Measurements from ENCODE around the gene CDH19. TPM values are rescaled to one million over a fixed set of nuclear protein-coding genes. Genes with fewer than 3 reads are reported as not detected.
A peak's percentile ranks its signal among the peaks of the same experiment; 100 is the strongest.

CDH19 gene
- total RNA-seq, 1 donor from 2014 or later: not detected

GRCh38 chr18:66523219-66523991 lies 80.5 kb downstream of the CDH19 start:
- DNase-seq (ENCODE audit: low read depth): no peak
- no peak overlapping the region for H3K4me3 ChIP-seq (ENCODE audit: low read depth, low read length)

DNA sequence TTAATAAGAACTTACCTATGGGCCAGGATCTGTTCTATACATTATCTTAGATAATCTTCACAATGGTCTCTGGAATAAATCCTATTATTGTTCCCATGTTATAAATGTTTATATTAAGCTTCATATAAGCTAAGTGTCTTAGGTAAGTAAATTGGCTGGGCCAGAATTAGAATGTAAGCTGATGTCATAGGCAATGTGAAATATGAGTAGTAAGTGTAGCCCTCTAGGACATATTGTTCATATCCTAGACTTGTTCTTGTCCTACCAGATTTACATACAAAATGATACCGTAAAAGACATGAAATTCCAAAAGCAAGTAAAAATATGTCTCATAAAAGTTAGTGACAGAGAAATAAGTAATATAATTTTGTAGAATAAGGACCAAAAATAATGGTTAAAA lies 89.9 kb downstream of the CDH19 start:
- no peak overlapping the region for H3K4me3 ChIP-seq (ENCODE audit: low read depth, low read length)
- TF ChIP-seq CTCF (conservative IDR thresholded peaks at IDR 0.05; ENCODE audit: low read depth, low read length): no peak
- DNase-seq (ENCODE audit: low read depth): no peak

More at GRCh38 chr18:66523219-66523991, 80.5 kb downstream of the CDH19 start:
- no peak for TF ChIP-seq CTCF (conservative IDR thresholded peaks at IDR 0.05; ENCODE audit: low read depth, low read length)

DNA sequence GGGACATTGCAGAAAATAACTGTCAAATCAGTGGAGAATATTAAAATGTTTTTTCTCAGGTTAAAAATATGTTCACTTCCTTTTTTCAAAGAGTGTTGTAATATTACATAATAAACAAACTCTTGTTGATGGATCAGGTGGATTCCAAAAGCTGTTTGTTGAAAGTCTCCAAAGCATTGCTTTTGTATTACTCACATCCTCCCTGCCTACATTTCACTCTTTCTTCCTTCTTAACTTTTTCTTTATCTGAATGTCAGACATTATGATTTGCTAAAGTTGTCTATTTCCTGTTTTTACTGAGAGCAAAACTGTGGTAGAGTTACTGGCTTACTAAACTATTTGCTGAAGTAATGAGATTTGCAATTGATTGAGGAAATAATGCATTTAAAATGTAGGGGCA lies 92.1 kb downstream of the CDH19 start:
- no peak for TF ChIP-seq CTCF (conservative IDR thresholded peaks at IDR 0.05; ENCODE audit: low read depth, low read length)
- H3K4me3 ChIP-seq (ENCODE audit: low read depth, low read length): no peak overlapping the region
- DNase-seq (ENCODE audit: low read depth): peak; percentile 52

- no peak for TF ChIP-seq CTCF (conservative IDR thresholded peaks at IDR 0.05; ENCODE audit: low read depth, low read length)
- DNase-seq (ENCODE audit: low read depth): no peak
- no peak overlapping the region for H3K4me3 ChIP-seq (ENCODE audit: low read depth, low read length)
Measured at GRCh38 chr18:66511289-66511688, 92.6 kb downstream of the CDH19 start.

DNA sequence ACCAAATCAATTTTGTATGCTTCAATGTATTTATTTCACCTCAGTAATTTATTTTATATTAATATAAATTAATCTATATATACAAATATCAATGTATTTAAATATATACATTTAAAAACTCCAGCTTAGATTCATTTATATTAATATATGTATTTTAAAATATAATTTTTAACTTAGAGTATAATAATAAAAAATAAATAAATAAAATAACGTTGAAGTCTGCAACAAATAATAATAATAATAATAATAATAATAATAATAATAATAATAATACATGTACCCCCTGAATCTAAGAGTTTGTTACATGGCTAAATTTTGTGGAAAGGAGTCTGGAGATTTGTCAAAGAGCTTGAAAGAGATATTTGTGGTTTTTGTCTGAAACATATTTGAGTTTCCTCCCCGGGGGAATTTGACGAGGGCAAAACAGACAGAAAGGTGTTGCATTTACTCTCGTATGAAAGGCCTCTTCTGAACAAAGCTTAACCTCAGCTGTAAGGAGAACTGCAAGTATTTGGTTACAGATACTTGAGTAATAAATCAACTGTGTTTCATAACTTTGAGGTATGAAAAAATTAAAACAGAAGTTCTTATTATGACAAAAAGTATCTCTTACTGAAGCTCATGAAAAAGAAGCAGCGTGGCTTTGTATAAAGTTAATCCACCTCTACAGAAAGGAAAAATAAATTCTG lies 93.4 kb downstream of the CDH19 start:
- TF ChIP-seq CTCF (conservative IDR thresholded peaks at IDR 0.05; ENCODE audit: low read depth, low read length): no peak
- no peak for DNase-seq (ENCODE audit: low read depth)
- no peak overlapping the region for H3K4me3 ChIP-seq (ENCODE audit: low read depth, low read length)

GRCh38 chr18:66508937-66509336 lies 95.0 kb downstream of the CDH19 start:
- no peak overlapping the region for H3K4me3 ChIP-seq (ENCODE audit: low read depth, low read length)
- no peak for DNase-seq (ENCODE audit: low read depth)
- TF ChIP-seq CTCF (conservative IDR thresholded peaks at IDR 0.05; ENCODE audit: low read depth, low read length): no peak

All from epithelial cell of proximal tubule (primary cell).